HepG2 (cell line): ENCODE measurements around the gene RB1. TPM values are rescaled to one million over a fixed set of nuclear protein-coding genes. Genes with fewer than 3 reads are reported as not detected.

Source experiments
- ATAC-seq: fragments of 200-7000 bp; cut with Tn5 transposase; 3 replicates; pipeline ENCODE4 v1.9.1; 2020; ENCODE audit warnings: mild to moderate bottlenecking, moderate library complexity
- BruUV-seq: library from RNA; stranded (reverse); fragments of 400-500 nt; replicated peaks from 2 replicates; lab custom pipeline; 2021; lab: Mats Ljungman, UMichigan
- CTCF ChIA-PET: fragments of 300-600 bp; formaldehyde crosslinking; extraction: SDS; loops from one replicate; lab custom pipeline; 2021; ENCODE audit warnings: low total read pairs, inconsistent platforms, low intra/inter-chr PET ratio; lab: Yijun Ruan, JAX
- POLR2A ChIA-PET: fragments of 350-600 bp; sonication (Branson Sonifier 250); formaldehyde crosslinking; loops from one replicate; lab custom pipeline; 2020; ENCODE audit warnings: antibody characterized with exemption, inconsistent platforms; lab: Yijun Ruan, JAX
- DNase-seq: peaks from one replicate; pipeline ENCODE4 v3.0.0-alpha.2; 2015; ENCODE audit warnings: low spot score
- FAIRE-seq: peaks from 3 replicates; lab custom pipeline; 2011; peaks lifted over from hg19 to GRCh38; lab: Jason Lieb, UNC
- H2AFZ ChIP-seq: one replicate; pipeline ENCODE4 v1.6.1; 2011; ENCODE audit warnings: low read length, inconsistent platforms
- H3K27ac ChIP-seq: fragments of 300-600 bp; 3 replicates; pipeline ENCODE4 v1.8.0; 2011; ENCODE audit warnings: mixed run types, mild to moderate bottlenecking, mixed read lengths, low read length, inconsistent platforms; ENCODE audit not compliant: insufficient read depth; ENCODE audit errors: extremely low read length
- H3K27me3 ChIP-seq, 2 experiments: fragments of 200-600 bp in 1 of 2; 2 replicates in 1 of 2; 3 replicates in 1 of 2; pipeline versions ENCODE4 v1.6.0 to v1.8.0; 2011; ENCODE audit warnings: low read length in 2 of 2, mild to moderate bottlenecking in 2 of 2, moderate library complexity in 2 of 2, inconsistent platforms in 1 of 2; ENCODE audit not compliant: insufficient read depth in 2 of 2, control insufficient read depth in 1 of 2
- H3K36me3 ChIP-seq, 2 experiments: fragments of 200-600 bp in 1 of 2; replicated peaks in 1 of 2; 2 replicates in 1 of 2; 3 replicates in 1 of 2; pipeline versions ENCODE4 v1.5.1 to v1.8.0; 2011; ENCODE audit warnings: low read length in 2 of 2, inconsistent platforms in 1 of 2; ENCODE audit not compliant: insufficient read depth in 2 of 2, control insufficient read depth in 1 of 2
- H3K4me1 ChIP-seq: 2 replicates; pipeline ENCODE4 v1.5.1; 2012; ENCODE audit warnings: low read length, inconsistent platforms; ENCODE audit not compliant: insufficient read depth
- H3K4me2 ChIP-seq: 2 replicates; pipeline ENCODE4 v1.6.0; 2011; ENCODE audit warnings: low read depth, low read length, inconsistent platforms
- H3K4me3 ChIP-seq, 3 experiments: fragments of 200-600 bp in 1 of 3; sonication (generic), shearing (Covaris generic) in 1 of 3; replicated peaks in 1 of 3; 2 replicates each; pipeline ENCODE4 v1.5.1; 2011 to 2016; ENCODE audit warnings: low read length in 3 of 3, inconsistent platforms in 2 of 3, low read depth in 2 of 3, mild to moderate bottlenecking in 2 of 3, control low read depth in 1 of 3, mixed read lengths in 1 of 3; ENCODE audit not compliant: insufficient read depth in 1 of 3
- H3K79me2 ChIP-seq: one replicate; pipeline ENCODE4 v1.6.1; 2011; ENCODE audit warnings: low read length, inconsistent platforms; ENCODE audit not compliant: insufficient read depth
- H3K9ac ChIP-seq: 2 replicates; pipeline ENCODE4 v1.6.0; 2011; ENCODE audit warnings: mild to moderate bottlenecking, low read depth, low read length, inconsistent platforms; ENCODE audit not compliant: insufficient read depth
- H3K9me3 ChIP-seq: 2 replicates; pipeline ENCODE4 v1.5.1; 2012; ENCODE audit warnings: mild to moderate bottlenecking, low read length
- H4K20me1 ChIP-seq: 2 replicates; pipeline ENCODE4 v1.6.0; 2011; ENCODE audit warnings: inconsistent platforms, mild to moderate bottlenecking, low read length, moderate library complexity; ENCODE audit not compliant: insufficient read depth
- FOXP1 ChIP-seq, 2 experiments: fragments of 450-650 bp in 1 of 2; IDR thresholded peaks; 2 replicates each; pipeline ENCODE4 v1.6.1; 2017 to 2018; ENCODE audit warnings: antibody characterized with exemption in 1 of 2
- FOXP4 ChIP-seq: sonication (generic); formaldehyde crosslinking; IDR thresholded peaks from 2 replicates; pipeline ENCODE4 v1.4.0; 2020; ENCODE audit warnings: missing genetic modification reagents
- NFE2L2 ChIP-seq: fragments of 150-350 bp; IDR thresholded peaks from 2 replicates; pipeline ENCODE4 v1.6.1; 2014; ENCODE audit warnings: low read length
- NR2C2 ChIP-seq: sonication (generic); formaldehyde crosslinking; IDR thresholded peaks from 2 replicates; pipeline ENCODE4 v1.4.0; 2020; ENCODE audit warnings: missing genetic modification reagents, mild to moderate bottlenecking, moderate library complexity, borderline replicate concordance
- PAXIP1 ChIP-seq: sonication (generic); formaldehyde crosslinking; conservative IDR thresholded peaks from 2 replicates; pipeline ENCODE4 v1.4.0; 2020; ENCODE audit warnings: mild to moderate bottlenecking, missing genetic modification reagents, moderate library complexity
- SOX13 ChIP-seq, 3 experiments: fragments of 450-650 bp in 1 of 3; sonication (generic) in 1 of 3; formaldehyde crosslinking in 1 of 3; IDR thresholded peaks in 2 of 3; conservative IDR thresholded peaks in 1 of 3; 2 replicates each; pipeline versions ENCODE4 v1.5.0 to v1.6.1; 2016 to 2020; ENCODE audit warnings: antibody characterized with exemption in 1 of 3, mild to moderate bottlenecking in 1 of 3, missing compliant biosample characterization in 1 of 3, missing genetic modification reagents in 1 of 3, moderate library complexity in 1 of 3
- ZNF510 ChIP-seq: sonication (generic); formaldehyde crosslinking; IDR thresholded peaks from 2 replicates; pipeline ENCODE4 v1.4.0; 2020; ENCODE audit warnings: low read depth, mild to moderate bottlenecking, missing genetic modification reagents
- ZNF670 ChIP-seq: sonication (generic); formaldehyde crosslinking; IDR thresholded peaks from 2 replicates; pipeline ENCODE4 v1.8.0; 2022; ENCODE audit warnings: mild to moderate bottlenecking, missing genetic modification reagents, borderline replicate concordance
- ZNF780A ChIP-seq: sonication (generic); formaldehyde crosslinking; IDR thresholded peaks from 2 replicates; pipeline ENCODE4 v1.8.0; 2022; ENCODE audit warnings: mild to moderate bottlenecking, missing genetic modification reagents, moderate library complexity
- ZNF782 ChIP-seq: sonication (generic); formaldehyde crosslinking; IDR thresholded peaks from 2 replicates; pipeline ENCODE4 v1.4.0; 2020; ENCODE audit warnings: missing genetic modification reagents, mild to moderate bottlenecking, borderline replicate concordance
- whole genome bisulfite sequencing: methylation state at CpG from one replicate; pipeline ENCODE4 v1.1.6; 2017; ENCODE audit warnings: low lambda C conversion rate; 5-methylcytosine and 5-hydroxymethylcytosine counted together
- in situ Hi-C: cut with HindIII; loops from 2 replicates; pipeline ENCODE4 v1.10.0; 2017; ENCODE audit warnings: low pct_unique_long_range_greater_than_20kb; ENCODE audit not compliant: extremely low pct_ligation_motif_present
- intact Hi-C: fragments of 100-400 bp; cut with micrococcal nuclease; formaldehyde crosslinking; loops from one replicate; pipeline ENCODE4 v1.10.0; 2022; ENCODE audit not compliant: unreplicated experiment
- polyA plus RNA-seq, 8 experiments: library from polyadenylated mRNA; depleted of rRNA in 3 of 8; stranded (reverse) in 7 of 8; unstranded in 1 of 8; fragments of >200 nt; fragmentation: Illumina TruSeq in 4 of 8; extraction: Trizol in 4 of 8; gene quantifications; 2 replicates each; pipeline versions ENCODE4 v1.2.1 to v1.2.3, GENCODE V29; 2011 to 2016; ENCODE audit warnings: low read depth in 4 of 8, missing spikeins in 1 of 8, mixed read lengths in 1 of 8; ENCODE audit not compliant: insufficient read depth in 1 of 8
- total RNA-seq, 5 experiments: library from RNA; depleted of rRNA; stranded (reverse); fragments of >200 nt; fragmentation: Illumina TruSeq; extraction: Trizol; gene quantifications; 2 replicates each; pipeline ENCODE4 v1.2.3, GENCODE V29; 2016; ENCODE audit warnings: low read depth in 1 of 5

RB1 gene
- total and polyA plus RNA-seq, 2 of the 13 experiments (the other 11 are each of a cell fraction or from before 2014, with no cell fraction given): 15.6 to 23.7 TPM

GRCh38 chr13:48400090-48400694, 96.6 kb downstream of the RB1 start:
- peak; percentile 29 for DNase-seq
- ATAC-seq: peak; percentile 67
- ChIA-PET POLR2A (no interaction called here), CTCF (no interaction called here)
- 51% methylated on average over 2 of the region's 2 CpGs for WGBS
- in situ Hi-C loops: no loop called here
- BruUV-seq: no TSS peak
- no peak overlapping the region for H3K4me3 ChIP-seq
- H3K36me3 ChIP-seq: 0 out of 5 replicates have a peak, but pooled peaks cover 0 to 3% of the 10 kb centered on the region in 2 experiments
- H3K9ac ChIP-seq: no peak overlapping the region
- peaks cover 2% of the 10 kb centered on the region for H3K79me2 ChIP-seq
- H3K4me1 ChIP-seq: peaks cover 58% of the 10 kb centered on the region
- no peak for FAIRE-seq
- no peaks in the 10 kb centered on the region for H3K9me3 ChIP-seq
- H3K27ac ChIP-seq: peak overlapping the region; percentile 22
- H2AFZ ChIP-seq: no peak overlapping the region
- intact Hi-C loops: loop anchor here (10.0 kb wide), 1 partner anchor 175 kb away; no protein-coding TSS in a partner anchor
- H4K20me1 ChIP-seq: no peaks in the 10 kb centered on the region
- TF ChIP-seq NR2C2 (no peak), ZNF670 (no peak), NFE2L2 (0 out of 2 replicates have a peak, but pooled peaks have one; percentile 10), PAXIP1 (CRISPR knock-in tag) (0 out of 2 replicates have a peak, but pooled peaks have one; percentile 13), ZNF510 (CRISPR knock-in tag) (no peak), ZNF780A (CRISPR knock-in tag) (no peak), FOXP4 (CRISPR knock-in tag) (0 out of 2 replicates have a peak, but pooled peaks have one; percentile 25), ZNF782 (no peak), SOX13 (IDR thresholded peaks at IDR 0.05) (no peak), SOX13 (CRISPR knock-in tag; conservative IDR thresholded peaks at IDR 0.05 in 1 of 2, IDR thresholded peaks at IDR 0.05 in 1 of 2) (peak in 1 of 2 experiments; percentile 12; a peak in 1 of 4 replicates), FOXP1 (IDR thresholded peaks at IDR 0.05) (no peak), FOXP1 (CRISPR knock-in tag; IDR thresholded peaks at IDR 0.05) (peak; percentile 22; the same call in 1 of the 2 replicates)
- H3K4me2 ChIP-seq: no peak overlapping the region
- H3K27me3 ChIP-seq: no peaks in the 10 kb centered on the region
